ENCODE results near the gene PCSK4. TPM values are rescaled to one million over a fixed set of nuclear protein-coding genes. Genes with fewer than 3 reads are reported as not detected.

PCSK4 gene
- total and polyA plus RNA-seq, 2 donors from 2014 or later: 5.3 to 5.5 TPM

GRCh38 chr19:1483979-1484428, 6.1 kb downstream of the PCSK4 start:
- no peak for TF ChIP-seq CTCF (IDR thresholded peaks at IDR 0.05; ENCODE audit: borderline replicate concordance, extremely low read depth, insufficient read depth)
- no peaks in the 10 kb centered on the region for H3K36me3 ChIP-seq (ENCODE audit: control insufficient read depth in 2 of 3, insufficient read depth in 3 of 3, low read length in 3 of 3)
- H3K9me3 ChIP-seq (ENCODE audit: control insufficient read depth in 2 of 3, insufficient read depth in 1 of 3, low read length in 3 of 3): no peaks in the 10 kb centered on the region
- peak in 1 of 5 donors; percentile 66 for DNase-seq
- H3K9ac ChIP-seq (ENCODE audit: low read length in 3 of 3): no peak overlapping the region
- no peaks in the 10 kb centered on the region for H3K27me3 ChIP-seq (ENCODE audit: control insufficient read depth, insufficient read depth, low read length)
- peaks cover 0 to 2% (median 2%) of the 10 kb centered on the region in 3 donors for H3K4me1 ChIP-seq (ENCODE audit: control insufficient read depth in 2 of 3, insufficient read depth in 2 of 3, low read depth in 1 of 3, low read length in 3 of 3)
- H3K27ac ChIP-seq (ENCODE audit: low read depth in 2 of 2, low read length in 2 of 2): no peak overlapping the region
- H3K4me3 ChIP-seq (ENCODE audit: low read length in 3 of 3): no peak overlapping the region
- intact Hi-C loops (cut with DNase I): no loop called here
- FAIRE-seq: no peak

GRCh38 chr19:1483131-1483978, 6.8 kb downstream of the PCSK4 start:
- intact Hi-C loops (cut with DNase I): no loop called here
- no peak for TF ChIP-seq CTCF (IDR thresholded peaks at IDR 0.05; ENCODE audit: borderline replicate concordance, extremely low read depth, insufficient read depth)
- no peaks in the 10 kb centered on the region for H3K9me3 ChIP-seq (ENCODE audit: control insufficient read depth in 2 of 3, insufficient read depth in 1 of 3, low read length in 3 of 3)
- peaks cover 0 to 2% (median 2%) of the 10 kb centered on the region in 3 donors for H3K4me1 ChIP-seq (ENCODE audit: control insufficient read depth in 2 of 3, insufficient read depth in 2 of 3, low read depth in 1 of 3, low read length in 3 of 3)
- no peak overlapping the region for H3K27ac ChIP-seq (ENCODE audit: low read depth in 2 of 2, low read length in 2 of 2)
- no peaks in the 10 kb centered on the region for H3K27me3 ChIP-seq (ENCODE audit: control insufficient read depth, insufficient read depth, low read length)
- DNase-seq (peak in 1 of 5 donors; percentile 59), FAIRE-seq (no peak)
- no peak overlapping the region for H3K4me3 ChIP-seq (ENCODE audit: low read length in 3 of 3)
- no peaks in the 10 kb centered on the region for H3K36me3 ChIP-seq (ENCODE audit: control insufficient read depth in 2 of 3, insufficient read depth in 3 of 3, low read length in 3 of 3)
- H3K9ac ChIP-seq (ENCODE audit: low read length in 3 of 3): no peak overlapping the region

GRCh38 chr19:1482361-1483130, 7.6 kb downstream of the PCSK4 start:
- intact Hi-C loops (cut with DNase I): no loop called here

More at GRCh38 chr19:1482361-1483130, 7.6 kb downstream of the PCSK4 start:
- Histone ChIP-seq H3K4me1 (ENCODE audit: control insufficient read depth in 2 of 3, insufficient read depth in 2 of 3, low read depth in 1 of 3, low read length in 3 of 3) (peaks cover 0 to 2% (median 2%) of the 10 kb centered on the region in 3 donors), H3K9ac (ENCODE audit: low read length in 3 of 3) (no peak overlapping the region), H3K9me3 (ENCODE audit: control insufficient read depth in 2 of 3, insufficient read depth in 1 of 3, low read length in 3 of 3) (no peaks in the 10 kb centered on the region), H3K4me3 (ENCODE audit: low read length in 3 of 3) (no peak overlapping the region), H3K27me3 (ENCODE audit: control insufficient read depth, insufficient read depth, low read length) (no peaks in the 10 kb centered on the region), H3K36me3 (ENCODE audit: control insufficient read depth in 2 of 3, insufficient read depth in 3 of 3, low read length in 3 of 3) (peaks cover 0 to under 1% (median 0%) of the 10 kb centered on the region in 3 donors), H3K27ac (ENCODE audit: low read depth in 2 of 2, low read length in 2 of 2) (no peak overlapping the region)
- no peak for TF ChIP-seq CTCF (IDR thresholded peaks at IDR 0.05; ENCODE audit: borderline replicate concordance, extremely low read depth, insufficient read depth)
- FAIRE-seq (no peak), DNase-seq (peak in 1 of 5 donors; percentile 69)
